Body of pancreas (tissue), 4 donors: ENCODE measurements around the gene RANGAP1.

Source experiments
- POLR2A ChIP-seq, 3 donors: fragments of 450-650 bp; IDR thresholded peaks; one replicate each; pipeline ENCODE4 v1.6.1; 2016; ENCODE audit warnings: antibody characterized with exemption in 3 of 3, mild to moderate bottlenecking in 2 of 3
- TF ChIP-seq, protein P1 (sequence below), 7 experiments: fragments of 450-650 bp in 4 of 7; fragments of 200-600 bp in 3 of 7; sonication (generic) in 3 of 7; IDR thresholded peaks; one replicate each; pipeline ENCODE4 v1.5.1; 2016 to 2019; ENCODE audit warnings: antibody characterized with exemption in 7 of 7

DNA sequence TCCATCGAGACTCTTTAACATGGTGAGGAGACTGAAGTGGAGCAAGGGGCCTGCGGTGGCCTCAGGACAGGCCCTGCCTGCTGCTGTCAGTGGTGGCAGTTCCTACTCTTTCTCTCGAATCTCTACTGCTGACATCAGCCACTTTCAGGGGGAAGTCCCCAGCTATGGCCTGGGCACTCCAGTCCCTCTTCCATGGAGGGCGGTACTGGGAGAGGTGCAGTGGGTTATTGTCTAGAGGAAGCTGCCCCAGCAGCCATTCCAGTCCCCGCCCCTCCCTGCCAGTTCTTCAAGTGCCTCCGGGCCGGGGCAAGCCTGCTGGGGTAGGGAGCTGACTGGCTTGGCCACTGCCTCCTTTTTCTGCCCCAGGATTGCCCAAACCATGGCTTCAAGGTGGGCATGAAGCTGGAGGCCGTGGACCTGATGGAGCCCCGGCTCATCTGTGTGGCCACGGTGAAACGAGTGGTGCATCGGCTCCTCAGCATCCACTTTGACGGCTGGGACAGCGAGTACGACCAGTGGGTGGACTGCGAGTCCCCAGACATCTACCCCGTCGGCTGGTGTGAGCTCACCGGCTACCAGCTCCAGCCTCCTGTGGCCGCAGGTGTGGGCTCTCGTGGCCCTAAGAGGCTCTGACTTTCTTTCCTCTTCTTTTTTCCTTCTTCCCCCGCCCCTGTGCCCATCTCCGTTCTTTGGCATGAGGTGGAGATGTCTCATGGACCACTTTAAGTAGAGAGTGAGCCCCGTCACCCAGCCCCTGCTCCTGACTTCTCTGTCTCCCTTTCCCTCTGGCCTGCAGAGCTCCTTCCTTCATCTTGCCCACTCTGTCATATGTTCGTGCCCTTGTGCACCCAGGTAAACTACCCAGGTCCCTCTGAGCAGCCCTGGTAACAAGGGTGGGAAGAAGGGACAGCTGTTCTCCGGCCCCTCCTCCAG lies 59.0 kb downstream of the RANGAP1 start:
- TF ChIP-seq, protein P1, sequence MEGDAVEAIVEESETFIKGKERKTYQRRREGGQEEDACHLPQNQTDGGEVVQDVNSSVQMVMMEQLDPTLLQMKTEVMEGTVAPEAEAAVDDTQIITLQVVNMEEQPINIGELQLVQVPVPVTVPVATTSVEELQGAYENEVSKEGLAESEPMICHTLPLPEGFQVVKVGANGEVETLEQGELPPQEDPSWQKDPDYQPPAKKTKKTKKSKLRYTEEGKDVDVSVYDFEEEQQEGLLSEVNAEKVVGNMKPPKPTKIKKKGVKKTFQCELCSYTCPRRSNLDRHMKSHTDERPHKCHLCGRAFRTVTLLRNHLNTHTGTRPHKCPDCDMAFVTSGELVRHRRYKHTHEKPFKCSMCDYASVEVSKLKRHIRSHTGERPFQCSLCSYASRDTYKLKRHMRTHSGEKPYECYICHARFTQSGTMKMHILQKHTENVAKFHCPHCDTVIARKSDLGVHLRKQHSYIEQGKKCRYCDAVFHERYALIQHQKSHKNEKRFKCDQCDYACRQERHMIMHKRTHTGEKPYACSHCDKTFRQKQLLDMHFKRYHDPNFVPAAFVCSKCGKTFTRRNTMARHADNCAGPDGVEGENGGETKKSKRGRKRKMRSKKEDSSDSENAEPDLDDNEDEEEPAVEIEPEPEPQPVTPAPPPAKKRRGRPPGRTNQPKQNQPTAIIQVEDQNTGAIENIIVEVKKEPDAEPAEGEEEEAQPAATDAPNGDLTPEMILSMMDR (IDR thresholded peaks at IDR 0.05): no peak
- TF ChIP-seq POLR2A (IDR thresholded peaks at IDR 0.05): no peak
